Bronchial epithelial cell (primary cell): ENCODE measurements around the gene PALM2AKAP2. TPM values are rescaled to one million over a fixed set of nuclear protein-coding genes. Genes with fewer than 3 reads are reported as not detected.
A peak's percentile ranks its signal among the peaks of the same experiment; 100 is the strongest.

Experiments used
- DNase-seq: peaks from one replicate; pipeline ENCODE4 v3.0.0-alpha.2; 2010; ENCODE audit warnings: low read depth
- FAIRE-seq: peaks from 2 replicates; lab custom pipeline; 2011; peaks lifted over from hg19 to GRCh38; lab: Jason Lieb, UNC
- H3K27me3 ChIP-seq: 2 replicates; pipeline ENCODE4 v1.5.1; 2011; ENCODE audit warnings: low read length; ENCODE audit not compliant: control insufficient read depth, insufficient read depth
- H3K36me3 ChIP-seq: 2 replicates; pipeline ENCODE4 v1.5.1; 2011; ENCODE audit warnings: low read length; ENCODE audit not compliant: control insufficient read depth, insufficient read depth
- H3K4me3 ChIP-seq: 2 replicates; pipeline ENCODE4 v1.5.1; 2011; ENCODE audit warnings: mild to moderate bottlenecking, low read depth, low read length, control low read depth
- CTCF ChIP-seq: IDR thresholded peaks from 2 replicates; pipeline ENCODE4 v1.5.1; 2011; ENCODE audit warnings: mild to moderate bottlenecking, moderate library complexity, low read length, control low read depth, inconsistent platforms; ENCODE audit not compliant: insufficient read depth, severe bottlenecking
- total RNA-seq: library from RNA; depleted of rRNA; stranded (reverse); fragments of >200 nt; gene quantifications from 2 replicates; pipeline ENCODE4 v1.2.1, GENCODE V29; 2014

Gene PALM2AKAP2
- total RNA-seq, 1 donor from 2014 or later = 1.3 TPM

- DNase-seq (no peak), FAIRE-seq (no peak)
- Histone ChIP-seq H3K4me3 (no peak overlapping the region), H3K27me3 (no peaks in the 10 kb centered on the region), H3K36me3 (no peaks in the 10 kb centered on the region)
- TF ChIP-seq CTCF = no peak
These were observed 8.0 kb upstream of the PALM2AKAP2 start for GRCh38 chr9:109771796-109772531.

GRCh38 chr9:109775516-109775915 is 4.5 kb upstream of the PALM2AKAP2 start:
- H3K4me3 ChIP-seq = no peak overlapping the region
- H3K27me3 ChIP-seq = no peaks in the 10 kb centered on the region
- FAIRE-seq (no peak), DNase-seq (peak; percentile 82)
- H3K36me3 ChIP-seq = no peaks in the 10 kb centered on the region
- no peak for TF ChIP-seq CTCF

GRCh38 chr9:109776391-109776790 is 3.6 kb upstream of the PALM2AKAP2 start:
- H3K36me3 ChIP-seq = no peaks in the 10 kb centered on the region
- H3K27me3 ChIP-seq = no peaks in the 10 kb centered on the region
- no peak overlapping the region for H3K4me3 ChIP-seq
- TF ChIP-seq CTCF = no peak
- DNase-seq (peak; percentile 46), FAIRE-seq (peak; percentile 70)

GRCh38 chr9:109780453-109781033 is 545 bp downstream of the PALM2AKAP2 start:
- FAIRE-seq (no peak), DNase-seq (peak; percentile 11)
- Histone ChIP-seq H3K27me3 (peaks cover 2% of the 10 kb centered on the region), H3K36me3 (no peaks in the 10 kb centered on the region), H3K4me3 (peak overlapping the region; percentile 60)
- TF ChIP-seq CTCF = no peak

GRCh38 chr9:109781086-109781485 is 1.1 kb downstream of the PALM2AKAP2 start:
- Histone ChIP-seq H3K36me3 (no peaks in the 10 kb centered on the region), H3K27me3 (peaks cover 2% of the 10 kb centered on the region), H3K4me3 (peak overlapping the region; percentile 60)
- FAIRE-seq = peak; percentile 13
- no peak for TF ChIP-seq CTCF
- no peak for DNase-seq
